Measurements from ENCODE around the gene MED27.

Gene MED27

DNA sequence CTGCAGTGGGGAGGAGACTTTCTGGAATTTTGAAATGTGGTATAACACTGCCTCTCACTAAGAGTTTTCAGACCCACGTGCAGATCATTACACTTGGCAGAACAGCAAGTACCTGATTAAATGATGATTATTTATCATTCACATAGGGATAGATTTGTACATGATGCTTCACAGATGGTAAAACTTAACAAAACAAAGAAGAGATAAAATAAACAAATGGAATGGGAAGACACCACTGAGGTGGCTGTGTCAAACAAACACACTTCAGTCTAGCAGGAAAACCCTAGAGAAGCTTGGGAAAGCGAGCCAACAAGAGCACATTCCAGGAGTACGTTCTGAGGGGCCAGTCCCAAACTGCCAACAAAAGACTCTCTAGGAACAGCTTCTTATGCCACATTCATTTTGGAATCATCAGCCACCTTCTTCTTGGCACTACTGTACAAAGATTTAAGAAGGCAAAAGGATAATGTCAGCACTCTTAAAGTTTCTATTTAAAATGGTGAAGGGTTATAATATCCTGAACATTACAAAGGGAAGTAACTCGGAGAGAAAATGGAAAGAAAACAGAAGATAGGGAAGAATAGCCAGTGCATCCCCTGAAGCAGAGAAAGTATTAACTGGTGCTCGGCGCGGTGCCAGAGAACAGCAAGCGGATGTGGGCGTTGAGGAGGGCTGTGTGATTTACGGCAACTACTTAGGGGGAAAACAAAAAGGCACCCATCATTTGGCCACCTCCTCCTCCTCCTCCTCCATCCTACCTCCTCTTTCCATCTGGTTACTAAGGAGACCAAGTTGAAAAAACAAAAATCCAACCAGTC lies 1.6 kb downstream of the MED27 start:
- Histone ChIP-seq H3K27me3 (ENCODE audit: insufficient read depth, poor library complexity, severe bottlenecking) (no peaks in the 10 kb centered on the region), H3K9me3 (ENCODE audit: severe bottlenecking) (no peaks in the 10 kb centered on the region), H3K27ac (ENCODE audit: poor library complexity, severe bottlenecking) (peak overlapping the region; percentile 33), H3K36me3 (ENCODE audit: low read depth) (peaks cover 37% of the 10 kb centered on the region), H3K4me3 (ENCODE audit: severe bottlenecking) (peak overlapping the region; percentile 58), H3K4me1 (ENCODE audit: insufficient read depth, poor library complexity, severe bottlenecking) (peaks cover 16% of the 10 kb centered on the region)
- DNase-seq (ENCODE audit: low spot score) (no peak), ATAC-seq (ENCODE audit: low read depth) (0 out of 3 replicates have a peak, but pooled peaks have one; percentile 11)
- TF ChIP-seq, protein P1, sequence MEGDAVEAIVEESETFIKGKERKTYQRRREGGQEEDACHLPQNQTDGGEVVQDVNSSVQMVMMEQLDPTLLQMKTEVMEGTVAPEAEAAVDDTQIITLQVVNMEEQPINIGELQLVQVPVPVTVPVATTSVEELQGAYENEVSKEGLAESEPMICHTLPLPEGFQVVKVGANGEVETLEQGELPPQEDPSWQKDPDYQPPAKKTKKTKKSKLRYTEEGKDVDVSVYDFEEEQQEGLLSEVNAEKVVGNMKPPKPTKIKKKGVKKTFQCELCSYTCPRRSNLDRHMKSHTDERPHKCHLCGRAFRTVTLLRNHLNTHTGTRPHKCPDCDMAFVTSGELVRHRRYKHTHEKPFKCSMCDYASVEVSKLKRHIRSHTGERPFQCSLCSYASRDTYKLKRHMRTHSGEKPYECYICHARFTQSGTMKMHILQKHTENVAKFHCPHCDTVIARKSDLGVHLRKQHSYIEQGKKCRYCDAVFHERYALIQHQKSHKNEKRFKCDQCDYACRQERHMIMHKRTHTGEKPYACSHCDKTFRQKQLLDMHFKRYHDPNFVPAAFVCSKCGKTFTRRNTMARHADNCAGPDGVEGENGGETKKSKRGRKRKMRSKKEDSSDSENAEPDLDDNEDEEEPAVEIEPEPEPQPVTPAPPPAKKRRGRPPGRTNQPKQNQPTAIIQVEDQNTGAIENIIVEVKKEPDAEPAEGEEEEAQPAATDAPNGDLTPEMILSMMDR (IDR thresholded peaks at IDR 0.05; ENCODE audit: poor library complexity, severe bottlenecking), result no peak

DNA sequence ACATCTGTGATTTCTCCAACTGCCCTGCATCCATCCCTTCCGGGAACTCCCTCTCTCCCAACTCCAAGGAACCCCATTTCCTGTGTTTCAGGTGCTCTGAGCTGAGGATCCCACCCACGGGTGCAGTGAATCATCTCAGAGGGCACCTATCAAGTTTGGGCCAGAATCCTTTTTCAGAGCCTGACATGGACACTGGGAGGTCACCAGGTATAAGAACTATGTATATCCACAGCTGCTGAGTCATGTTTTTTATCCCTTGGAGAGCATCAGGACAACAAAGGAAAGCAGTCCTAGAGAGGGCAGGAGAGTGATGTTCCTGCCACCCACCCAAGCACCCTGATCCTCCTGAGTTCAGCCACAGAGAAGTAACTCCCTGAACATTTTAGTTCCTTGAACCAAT lies 3.8 kb downstream of the MED27 start:
- ATAC-seq (ENCODE audit: low read depth), result peak; percentile 35
- TF ChIP-seq, protein P1 (IDR thresholded peaks at IDR 0.05; ENCODE audit: poor library complexity, severe bottlenecking), result no peak
- H3K4me1 ChIP-seq (ENCODE audit: insufficient read depth, poor library complexity, severe bottlenecking), result peaks cover 16% of the 10 kb centered on the region
- H3K4me3 ChIP-seq (ENCODE audit: severe bottlenecking), result no peak overlapping the region
- H3K27me3 ChIP-seq (ENCODE audit: insufficient read depth, poor library complexity, severe bottlenecking), result no peaks in the 10 kb centered on the region
- peak overlapping the region; percentile 8 for H3K27ac ChIP-seq (ENCODE audit: poor library complexity, severe bottlenecking)
- no peaks in the 10 kb centered on the region for H3K9me3 ChIP-seq (ENCODE audit: severe bottlenecking)
- no peak for DNase-seq (ENCODE audit: low spot score)
- H3K36me3 ChIP-seq (ENCODE audit: low read depth), result peaks cover 42% of the 10 kb centered on the region

DNA sequence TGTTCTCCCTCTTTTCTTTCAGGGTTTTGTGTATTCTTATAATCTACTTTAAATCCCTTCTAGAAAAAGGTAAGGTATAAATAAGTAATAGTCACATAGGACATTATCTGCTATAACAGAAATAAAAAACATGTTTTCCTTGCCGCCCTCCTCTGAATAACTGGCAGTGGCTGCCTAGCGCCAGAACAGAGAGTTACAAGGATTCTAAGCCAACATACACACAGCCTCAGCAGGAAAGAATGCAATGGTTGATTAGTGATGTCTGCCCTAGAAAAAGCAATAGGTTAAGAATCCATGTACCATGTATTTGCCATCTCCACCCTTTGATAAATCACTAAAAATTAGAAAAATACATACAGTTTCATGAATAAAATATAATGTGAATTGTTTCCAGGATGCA lies 4.9 kb downstream of the MED27 start:
- DNase-seq (ENCODE audit: low spot score) (no peak), ATAC-seq (ENCODE audit: low read depth) (no peak)
- H3K4me1 ChIP-seq (ENCODE audit: insufficient read depth, poor library complexity, severe bottlenecking), result peaks cover 19% of the 10 kb centered on the region
- H3K27ac ChIP-seq (ENCODE audit: poor library complexity, severe bottlenecking), result no peak overlapping the region
- no peaks in the 10 kb centered on the region for H3K9me3 ChIP-seq (ENCODE audit: severe bottlenecking)
- TF ChIP-seq, protein P1 (IDR thresholded peaks at IDR 0.05; ENCODE audit: poor library complexity, severe bottlenecking), result no peak
- H3K27me3 ChIP-seq (ENCODE audit: insufficient read depth, poor library complexity, severe bottlenecking), result no peaks in the 10 kb centered on the region
- H3K4me3 ChIP-seq (ENCODE audit: severe bottlenecking), result no peak overlapping the region
- peaks cover 42% of the 10 kb centered on the region for H3K36me3 ChIP-seq (ENCODE audit: low read depth)

DNA sequence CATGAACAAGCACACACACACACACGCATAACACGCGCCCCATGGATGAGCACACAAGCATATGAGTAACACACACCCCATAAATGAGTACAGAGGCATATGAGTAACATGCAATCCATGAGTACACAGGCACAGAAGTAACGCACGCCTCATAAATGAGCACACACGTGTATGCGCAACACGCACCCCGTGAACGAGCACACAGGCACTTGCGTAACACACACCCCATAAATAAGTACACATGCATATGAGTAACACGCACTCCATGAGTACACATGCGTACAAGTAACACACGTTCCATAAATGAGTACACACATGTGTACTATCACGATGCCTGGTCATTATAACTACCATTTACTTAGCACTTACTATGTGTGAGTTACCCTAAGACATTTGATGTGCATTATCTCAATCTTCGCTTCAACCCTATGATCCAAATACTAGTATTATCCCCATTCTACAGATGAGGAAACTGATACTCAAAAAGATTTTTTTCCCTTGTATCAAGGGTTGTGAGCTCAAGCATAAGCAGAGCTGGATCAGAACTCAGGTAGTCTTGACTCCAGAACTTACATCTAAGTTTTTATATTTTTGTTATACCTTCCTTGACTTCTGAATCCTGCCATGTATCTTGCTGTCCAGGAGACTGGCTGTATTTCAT lies 7.7 kb downstream of the MED27 start:
- Histone ChIP-seq H3K4me3 (ENCODE audit: severe bottlenecking) (no peak overlapping the region), H3K4me1 (ENCODE audit: insufficient read depth, poor library complexity, severe bottlenecking) (peaks cover 22% of the 10 kb centered on the region), H3K9me3 (ENCODE audit: severe bottlenecking) (no peaks in the 10 kb centered on the region), H3K27ac (ENCODE audit: poor library complexity, severe bottlenecking) (no peak overlapping the region), H3K36me3 (ENCODE audit: low read depth) (peaks cover 31% of the 10 kb centered on the region), H3K27me3 (ENCODE audit: insufficient read depth, poor library complexity, severe bottlenecking) (no peaks in the 10 kb centered on the region)
- TF ChIP-seq, protein P1 (IDR thresholded peaks at IDR 0.05; ENCODE audit: poor library complexity, severe bottlenecking), result no peak
- DNase-seq (ENCODE audit: low spot score) (no peak), ATAC-seq (ENCODE audit: low read depth) (no peak)

Data from RWPE2 (cell line).